ENCODE data around the gene MUC4.

DNA sequence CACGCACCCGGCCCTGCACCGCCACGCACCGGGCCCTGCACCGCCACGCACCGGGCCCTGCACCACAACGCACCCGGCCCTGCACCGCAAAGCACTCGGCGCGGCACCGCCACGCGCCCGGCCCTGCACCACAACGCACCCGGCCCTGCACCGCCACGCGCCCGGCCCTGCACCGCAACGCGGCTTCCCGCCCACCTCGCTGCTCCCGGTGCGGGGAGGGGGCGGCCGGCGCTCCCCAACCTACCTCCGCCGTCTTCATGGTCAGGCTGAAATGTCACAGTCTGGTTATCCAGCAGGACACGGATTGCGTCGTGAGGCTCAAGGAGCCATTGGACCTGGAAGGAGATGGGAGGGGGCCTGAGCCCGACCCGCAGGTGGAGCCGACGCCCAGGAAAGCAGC lies 49.1 kb downstream of the MUC4 start:
- TF ChIP-seq, protein P1, sequence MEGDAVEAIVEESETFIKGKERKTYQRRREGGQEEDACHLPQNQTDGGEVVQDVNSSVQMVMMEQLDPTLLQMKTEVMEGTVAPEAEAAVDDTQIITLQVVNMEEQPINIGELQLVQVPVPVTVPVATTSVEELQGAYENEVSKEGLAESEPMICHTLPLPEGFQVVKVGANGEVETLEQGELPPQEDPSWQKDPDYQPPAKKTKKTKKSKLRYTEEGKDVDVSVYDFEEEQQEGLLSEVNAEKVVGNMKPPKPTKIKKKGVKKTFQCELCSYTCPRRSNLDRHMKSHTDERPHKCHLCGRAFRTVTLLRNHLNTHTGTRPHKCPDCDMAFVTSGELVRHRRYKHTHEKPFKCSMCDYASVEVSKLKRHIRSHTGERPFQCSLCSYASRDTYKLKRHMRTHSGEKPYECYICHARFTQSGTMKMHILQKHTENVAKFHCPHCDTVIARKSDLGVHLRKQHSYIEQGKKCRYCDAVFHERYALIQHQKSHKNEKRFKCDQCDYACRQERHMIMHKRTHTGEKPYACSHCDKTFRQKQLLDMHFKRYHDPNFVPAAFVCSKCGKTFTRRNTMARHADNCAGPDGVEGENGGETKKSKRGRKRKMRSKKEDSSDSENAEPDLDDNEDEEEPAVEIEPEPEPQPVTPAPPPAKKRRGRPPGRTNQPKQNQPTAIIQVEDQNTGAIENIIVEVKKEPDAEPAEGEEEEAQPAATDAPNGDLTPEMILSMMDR (IDR thresholded peaks at IDR 0.05; ENCODE audit: low read depth, low read length, poor library complexity, severe bottlenecking), result no peak
- TF ChIP-seq EZH2phosphoT487 (IDR thresholded peaks at IDR 0.05; ENCODE audit: borderline replicate concordance, low read length), result no peak
